Dedifferentiated amniotic fluid mesenchymal stem cell (primary cell): ENCODE measurements around the gene DENR.

Experiments
- DNase-seq: peaks from one replicate; pipeline ENCODE4 v3.0.0-alpha.2; 2016; ENCODE audit errors: extremely low spot score

Gene DENR

DNA sequence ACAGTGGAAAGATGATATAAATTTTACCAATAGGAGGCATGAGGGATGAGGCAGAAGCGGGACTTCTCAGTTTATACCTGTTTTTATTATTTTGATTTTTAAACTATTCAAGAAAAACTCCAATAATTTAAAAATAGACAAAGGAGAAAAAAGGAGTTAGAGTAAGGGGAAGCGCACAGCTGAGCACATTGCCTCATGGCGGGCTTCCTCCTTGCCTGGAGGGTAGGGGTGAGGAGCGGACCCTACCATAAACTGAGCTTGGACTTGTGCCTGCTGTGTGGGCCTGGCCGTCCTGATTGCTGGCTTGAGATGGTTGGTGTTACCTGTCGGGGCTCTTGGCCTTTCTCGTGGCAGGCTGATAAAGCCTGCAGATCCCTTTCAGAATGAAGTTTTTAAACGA is 67.5 kb downstream of the DENR start:
- DNase-seq = no peak
